Activated T-cell treated with anti-CD3 and anti-CD28 coated beads for 24 hours (primary cell): Measurements from ENCODE around the gene IL18R1.

Source experiments
- DNase-seq: peaks from one replicate; pipeline ENCODE4 v3.0.0-alpha.2; 2020; ENCODE audit warnings: low read depth

Gene IL18R1

DNA sequence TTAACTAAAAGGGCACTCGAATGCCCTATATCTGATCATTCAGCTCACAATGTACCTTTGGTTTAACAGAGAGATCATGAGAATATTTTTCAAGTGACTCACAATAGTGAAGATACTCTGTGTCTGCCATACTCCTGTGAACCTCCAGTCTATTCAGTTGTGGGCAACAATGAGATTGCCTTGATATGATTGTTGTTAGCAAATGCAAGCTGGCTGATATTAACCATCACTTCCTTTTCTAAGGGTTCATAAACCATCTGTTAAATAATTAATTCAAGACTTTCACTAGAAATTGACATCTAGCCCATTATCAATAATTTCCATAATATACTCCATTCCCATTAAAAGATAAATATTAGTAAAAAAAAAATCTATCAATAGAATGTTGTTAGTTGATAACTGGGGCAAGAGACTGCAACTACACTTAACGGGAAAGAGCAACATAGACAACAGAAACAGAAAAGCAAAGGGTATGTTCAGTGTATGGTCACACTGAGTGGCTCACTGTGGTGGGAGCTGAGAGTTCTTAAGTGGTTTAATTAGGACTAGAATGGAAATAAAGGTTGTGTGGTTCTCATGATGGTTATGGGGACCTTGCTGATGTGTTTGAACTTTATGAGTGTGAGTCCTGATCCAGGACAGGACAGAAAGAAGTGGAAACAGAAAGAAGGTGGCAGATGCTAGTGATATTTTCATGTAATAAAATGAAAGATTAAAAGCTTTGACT, 79.2 kb downstream of the IL18R1 start:
- no peak for DNase-seq

DNA sequence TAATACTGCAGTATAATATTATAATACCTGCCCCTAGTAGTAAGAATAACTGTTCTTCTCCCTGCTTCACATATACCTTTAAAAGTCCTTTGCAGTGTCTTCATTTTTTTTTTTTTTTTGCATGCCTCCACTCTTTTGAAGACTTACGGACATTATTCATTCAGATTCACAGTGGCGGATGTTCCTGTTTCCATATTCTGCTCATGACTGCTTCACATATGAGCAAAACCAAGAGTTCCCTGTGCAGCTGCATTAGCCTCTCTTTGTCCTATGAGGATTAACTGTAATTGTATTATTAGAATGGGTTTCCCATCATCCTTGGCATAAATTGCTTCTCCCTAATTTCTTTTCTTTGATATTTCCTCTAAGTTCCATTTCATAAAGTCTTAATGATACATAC, 80.1 kb downstream of the IL18R1 start:
- DNase-seq: no peak

DNA sequence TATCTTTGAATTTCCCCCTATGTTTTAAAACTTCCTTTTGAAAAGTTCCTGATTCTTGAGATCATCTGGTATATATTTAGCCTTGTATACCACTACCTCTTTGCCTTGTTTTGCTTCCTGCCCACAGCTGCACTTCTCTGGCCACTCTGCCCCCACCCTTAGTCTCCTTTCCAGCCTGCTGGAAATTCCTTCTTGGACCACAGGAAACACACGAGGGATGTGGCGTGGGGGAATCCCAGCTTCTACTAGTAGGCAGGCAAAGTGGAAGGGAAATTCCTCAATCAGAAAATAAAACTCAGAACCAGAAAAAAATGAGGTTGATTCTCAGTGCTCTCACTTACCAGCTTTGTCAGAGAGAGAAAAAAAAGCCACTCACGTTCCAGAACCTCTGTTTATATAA, 80.7 kb downstream of the IL18R1 start:
- peak; percentile 22 for DNase-seq

DNA sequence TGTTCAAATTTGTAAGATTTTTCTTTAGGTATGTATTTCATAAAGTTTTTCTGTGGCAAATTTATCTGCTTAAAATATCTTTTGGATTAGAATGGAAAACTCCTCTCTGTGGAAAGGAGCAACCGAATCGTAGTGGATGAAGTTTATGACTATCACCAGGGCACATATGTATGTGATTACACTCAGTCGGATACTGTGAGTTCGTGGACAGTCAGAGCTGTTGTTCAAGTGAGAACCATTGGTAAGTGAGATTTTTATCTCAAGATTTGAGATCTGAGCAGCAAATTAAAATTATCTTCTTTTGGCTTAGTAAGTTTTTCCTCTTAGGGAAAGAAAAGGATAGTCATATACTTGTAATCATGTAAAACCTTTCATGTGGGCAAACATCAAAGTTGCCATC, 81.5 kb downstream of the IL18R1 start:
- DNase-seq: no peak

- no peak for DNase-seq
Measured at GRCh38 chr2:102438111-102438510, 82.5 kb downstream of the IL18R1 start.

GRCh38 chr2:102438578-102438977, 83.0 kb downstream of the IL18R1 start:
- DNase-seq: no peak

DNA sequence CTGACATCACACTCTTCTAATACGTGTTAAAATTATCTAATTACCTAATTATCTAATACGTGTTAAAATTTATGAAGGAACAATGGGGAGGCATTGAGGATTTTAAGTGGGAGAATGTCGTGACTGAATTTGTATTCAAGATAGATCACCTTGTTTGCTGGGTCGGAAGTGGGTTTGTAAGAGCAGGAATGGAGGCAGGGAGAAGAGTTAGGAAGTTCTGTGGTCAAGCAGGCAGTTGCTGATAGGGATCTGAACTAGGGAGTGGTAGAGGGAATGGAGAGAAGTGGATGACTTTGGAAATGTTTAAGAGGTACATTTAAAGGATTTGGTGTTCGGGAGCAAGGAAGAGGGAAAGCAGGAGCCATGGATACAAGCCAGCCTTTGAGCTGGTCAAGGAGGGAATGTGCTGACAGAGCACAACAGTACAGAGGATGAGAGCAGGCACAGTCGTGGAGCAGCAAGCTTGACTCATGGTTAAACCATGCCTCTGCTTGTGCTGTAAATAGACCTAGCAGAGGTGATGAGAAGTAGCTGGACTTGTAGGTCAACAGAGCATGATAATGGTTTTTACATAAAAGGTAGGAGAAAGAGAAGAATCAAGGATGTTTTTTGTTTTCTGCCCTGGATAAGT, 83.6 kb downstream of the IL18R1 start:
- no peak for DNase-seq

DNA sequence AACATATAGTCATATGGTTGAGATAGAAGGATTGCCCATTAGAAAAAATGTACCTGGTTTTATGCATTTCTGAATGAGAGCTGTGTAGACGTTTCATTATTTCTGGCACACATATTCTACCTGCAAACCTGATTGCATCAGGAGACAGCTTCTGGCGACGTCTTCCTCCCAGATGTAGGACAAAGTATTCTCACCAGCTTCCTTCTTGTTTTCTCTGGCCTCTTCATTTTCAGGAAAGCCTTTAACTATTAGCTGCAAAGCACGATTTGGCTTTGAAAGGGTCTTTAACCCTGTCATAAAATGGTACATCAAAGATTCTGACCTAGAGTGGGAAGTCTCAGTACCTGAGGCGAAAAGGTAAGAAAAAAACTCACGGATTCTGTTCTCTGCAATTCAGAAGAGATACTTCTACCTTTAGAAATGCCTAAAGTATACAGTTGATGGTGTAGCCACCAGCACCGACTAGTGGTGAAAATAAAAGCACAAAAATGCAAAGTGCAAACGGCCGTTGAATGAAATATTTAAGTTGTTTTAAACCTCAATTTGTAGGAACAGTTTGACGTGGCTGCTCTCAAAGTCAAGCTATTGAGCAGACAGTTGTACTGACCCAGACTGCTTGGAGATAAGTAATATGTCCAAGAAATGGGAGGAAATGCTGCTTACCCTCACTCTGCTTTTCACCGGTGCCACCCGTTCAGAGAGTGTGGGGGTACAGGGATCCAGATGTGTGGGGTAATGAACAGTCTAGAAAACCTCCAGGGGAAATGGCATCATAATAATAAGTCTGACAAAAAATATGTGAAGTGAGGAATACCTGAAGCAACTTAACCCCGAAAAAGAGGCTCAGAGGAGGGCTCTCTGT, 87.6 kb downstream of the IL18R1 start:
- peak; percentile 41 for DNase-seq

- DNase-seq: no peak
Measured at GRCh38 chr2:102444233-102444632, 88.6 kb downstream of the IL18R1 start.

DNA sequence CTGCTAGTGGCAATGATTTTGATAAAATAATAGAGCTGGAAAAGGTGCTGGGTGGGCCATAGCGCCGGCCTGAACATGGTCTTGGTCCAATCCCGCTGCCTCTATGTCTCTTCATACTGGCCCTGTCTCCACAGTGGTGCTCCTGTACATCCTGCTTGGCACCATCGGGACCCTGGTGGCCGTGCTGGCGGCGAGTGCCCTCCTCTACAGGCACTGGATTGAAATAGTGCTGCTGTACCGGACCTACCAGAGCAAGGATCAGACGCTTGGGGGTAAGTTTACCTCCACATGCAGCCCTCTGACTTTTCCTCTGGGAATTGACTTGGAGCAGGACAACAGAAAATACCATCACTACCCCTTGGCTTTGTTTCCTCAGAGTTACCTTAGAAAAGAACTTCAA, 91.3 kb downstream of the IL18R1 start:
- no peak for DNase-seq
